Measurements from ENCODE around the gene ZC3H6. TPM values are rescaled to one million over a fixed set of nuclear protein-coding genes. Genes with fewer than 3 reads are reported as not detected.
"Not testable (repeated sequence)": the region's sequence is repeated elsewhere in the genome, so short reads cannot be mapped to it uniquely, and the experiment has no call there.

ZC3H6 gene
- total RNA-seq, 2 donors from 2014 or later, result 6.9 to 10.6 TPM

GRCh38 chr2:112342067-112342550 lies 66.7 kb downstream of the ZC3H6 start:
- ATAC-seq (ENCODE audit: insufficient number of reproducible peaks, low FRiP score, low read depth), result no peak
- no peak for DNase-seq (ENCODE audit: low spot score)
- Histone ChIP-seq H3K27me3 (replicated peaks; ENCODE audit: insufficient read depth) (no peaks in the 10 kb centered on the region), H3K27ac (no peak overlapping the region), H3K4me3 (no peak overlapping the region), H3K4me1 (ENCODE audit: control insufficient read depth in 1 of 2, low read depth in 2 of 2) (no peaks in the 10 kb centered on the region), H3K9me3 (no peaks in the 10 kb centered on the region), H3K36me3 (no peaks in the 10 kb centered on the region)
- TF ChIP-seq CTCF (IDR thresholded peaks at IDR 0.05), result no peak

GRCh38 chr2:112343827-112344585 lies 68.6 kb downstream of the ZC3H6 start:
- no peaks in the 10 kb centered on the region for H3K9me3 ChIP-seq
- H3K4me3 ChIP-seq, result no peak overlapping the region
- TF ChIP-seq CTCF (IDR thresholded peaks at IDR 0.05), result no peak
- no peak for ATAC-seq (ENCODE audit: insufficient number of reproducible peaks, low FRiP score, low read depth)
- DNase-seq (ENCODE audit: low spot score), result no peak
- H3K27ac ChIP-seq, result no peak overlapping the region
- no peaks in the 10 kb centered on the region for H3K4me1 ChIP-seq (ENCODE audit: control insufficient read depth in 1 of 2, low read depth in 2 of 2)
- no peaks in the 10 kb centered on the region for H3K27me3 ChIP-seq (replicated peaks; ENCODE audit: insufficient read depth)
- no peaks in the 10 kb centered on the region for H3K36me3 ChIP-seq

DNA sequence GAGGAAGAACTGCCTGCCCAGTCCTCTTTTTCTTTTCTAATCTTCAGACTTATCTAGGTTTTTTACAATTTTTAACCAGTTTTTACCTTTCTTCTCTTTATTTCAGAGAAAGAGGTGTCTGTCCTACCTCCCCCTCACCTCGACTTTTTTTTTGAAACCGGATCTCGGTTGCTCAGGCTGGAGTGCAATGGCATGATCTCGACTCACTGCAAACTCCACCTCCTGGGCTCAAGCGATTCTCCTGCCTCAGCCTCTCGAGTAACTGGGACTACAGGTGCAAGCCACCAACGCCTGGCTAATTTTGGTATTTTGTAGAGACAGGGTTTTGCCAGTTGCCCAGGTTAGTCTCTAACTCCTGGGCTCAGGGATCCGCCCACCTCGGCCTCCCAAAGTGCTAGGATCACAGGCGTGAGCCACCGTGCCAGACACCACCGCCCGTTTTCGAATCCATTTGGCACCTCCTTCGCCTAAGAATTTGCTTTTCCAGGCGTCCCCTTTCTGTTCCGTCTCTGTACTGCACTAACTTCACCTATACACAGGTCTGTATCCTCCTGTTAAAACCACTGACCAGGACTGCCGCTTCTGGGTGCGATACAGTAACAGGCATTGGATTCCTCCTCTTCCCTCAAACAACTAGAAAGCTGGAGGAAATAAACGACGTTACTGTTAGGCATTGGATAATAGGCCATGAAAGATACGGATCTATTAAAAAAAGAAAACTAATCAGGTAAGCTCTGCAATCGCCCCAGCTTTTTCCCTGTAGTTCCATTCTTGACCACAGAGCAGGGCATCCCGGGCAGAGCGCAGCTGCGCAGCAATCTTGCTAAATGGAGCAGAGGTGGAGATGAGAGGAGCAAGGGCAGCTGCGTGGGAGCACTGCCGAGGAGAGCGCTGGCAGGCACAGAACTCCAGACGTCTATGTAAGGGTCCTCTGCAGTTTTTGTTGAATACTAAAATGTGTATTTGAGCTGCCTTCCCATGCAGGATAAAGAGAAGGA lies 69.9 kb downstream of the ZC3H6 start:
- no peaks in the 10 kb centered on the region for H3K4me1 ChIP-seq (ENCODE audit: control insufficient read depth in 1 of 2, low read depth in 2 of 2)
- TF ChIP-seq CTCF (IDR thresholded peaks at IDR 0.05), result no peak
- ATAC-seq (ENCODE audit: insufficient number of reproducible peaks, low FRiP score, low read depth) (no peak), DNase-seq (ENCODE audit: low spot score) (no peak)
- no peak overlapping the region for H3K4me3 ChIP-seq
- H3K9me3 ChIP-seq, result no peaks in the 10 kb centered on the region
- no peaks in the 10 kb centered on the region for H3K36me3 ChIP-seq
- no peaks in the 10 kb centered on the region for H3K27me3 ChIP-seq (replicated peaks; ENCODE audit: insufficient read depth)
- no peak overlapping the region for H3K27ac ChIP-seq

- DNase-seq (ENCODE audit: low spot score); H3K9me3 ChIP-seq; H3K4me1 ChIP-seq (ENCODE audit: control insufficient read depth in 1 of 2, low read depth in 2 of 2); H3K27me3 ChIP-seq (replicated peaks; ENCODE audit: insufficient read depth); H3K4me3 ChIP-seq; ATAC-seq (ENCODE audit: insufficient number of reproducible peaks, low FRiP score, low read depth); H3K36me3 ChIP-seq; H3K27ac ChIP-seq: not testable (repeated sequence)
Measured at GRCh38 chr2:112352292-112352691, 76.9 kb downstream of the ZC3H6 start.

- H3K36me3 ChIP-seq; H3K9me3 ChIP-seq; H3K27ac ChIP-seq; H3K4me3 ChIP-seq; H3K4me1 ChIP-seq (ENCODE audit: control insufficient read depth in 1 of 2, low read depth in 2 of 2); DNase-seq (ENCODE audit: low spot score); ATAC-seq (ENCODE audit: insufficient number of reproducible peaks, low FRiP score, low read depth); H3K27me3 ChIP-seq (replicated peaks; ENCODE audit: insufficient read depth): not testable (repeated sequence)
Measured at GRCh38 chr2:112352809-112353603, 77.6 kb downstream of the ZC3H6 start.

GRCh38 chr2:112354335-112354734 lies 78.9 kb downstream of the ZC3H6 start:
- not testable (repeated sequence) for H3K36me3 ChIP-seq; H3K27me3 ChIP-seq (replicated peaks; ENCODE audit: insufficient read depth); DNase-seq (ENCODE audit: low spot score); H3K9me3 ChIP-seq; H3K4me1 ChIP-seq (ENCODE audit: control insufficient read depth in 1 of 2, low read depth in 2 of 2); ATAC-seq (ENCODE audit: insufficient number of reproducible peaks, low FRiP score, low read depth); H3K27ac ChIP-seq; H3K4me3 ChIP-seq

GRCh38 chr2:112360055-112360454 lies 84.7 kb downstream of the ZC3H6 start:
- not testable (repeated sequence) for H3K27me3 ChIP-seq (replicated peaks; ENCODE audit: insufficient read depth); ATAC-seq (ENCODE audit: insufficient number of reproducible peaks, low FRiP score, low read depth); H3K27ac ChIP-seq; H3K9me3 ChIP-seq; H3K36me3 ChIP-seq; H3K4me3 ChIP-seq; H3K4me1 ChIP-seq (ENCODE audit: control insufficient read depth in 1 of 2, low read depth in 2 of 2); DNase-seq (ENCODE audit: low spot score)

Data from thoracic aorta (tissue), 2 donors.